Left lobe of liver (tissue), 2 donors: ENCODE measurements around the gene CCR7. TPM values are rescaled to one million over a fixed set of nuclear protein-coding genes. Genes with fewer than 3 reads are reported as not detected.

ENCODE experiments used
- ATAC-seq: fragments of 200-7000 bp; cut with Tn5 transposase; one replicate; pipeline ENCODE4 v1.9.1; 2020; ENCODE audit warnings: mild to moderate bottlenecking, moderate library complexity
- DNase-seq: peaks from one replicate; pipeline ENCODE4 v3.0.0-alpha.2; 2020; ENCODE audit warnings: low spot score
- total RNA-seq: library from RNA; stranded (reverse); gene quantifications from one replicate; pipeline ENCODE4 v1.2.1, GENCODE V29; 2021
- donor health status: DM: no; HTN: no; CAD: no; lungs with moderate emphysema.
- donor health status: DM: no; HTN: yes; CAD: no.

The CCR7 gene
- total RNA-seq, 1 donor from 2014 or later = 0.75 TPM

- DNase-seq = no peak
These were observed 42.9 kb downstream of the CCR7 start for GRCh38 chr17:40522250-40522960.

GRCh38 chr17:40520991-40521453 lies 44.2 kb downstream of the CCR7 start:
- DNase-seq = no peak
- no peak for ATAC-seq

More at GRCh38 chr17:40522250-40522960, 42.9 kb downstream of the CCR7 start:
- no peak for ATAC-seq

- no peak for ATAC-seq
- no peak for DNase-seq
These were observed 46.0 kb downstream of the CCR7 start for GRCh38 chr17:40519089-40519775.

- DNase-seq = no peak
- no peak for ATAC-seq
These were observed 46.7 kb downstream of the CCR7 start for GRCh38 chr17:40518401-40519088.

GRCh38 chr17:40517981-40518380 lies 47.3 kb downstream of the CCR7 start:
- ATAC-seq (no peak), DNase-seq (no peak)

- DNase-seq (no peak), ATAC-seq (no peak)
These were observed 48.0 kb downstream of the CCR7 start for GRCh38 chr17:40517286-40517662.

GRCh38 chr17:40516581-40517285 lies 48.5 kb downstream of the CCR7 start:
- no peak for ATAC-seq

GRCh38 chr17:40515491-40516041 lies 49.7 kb downstream of the CCR7 start:
- DNase-seq (no peak), ATAC-seq (no peak)

More at GRCh38 chr17:40516581-40517285, 48.5 kb downstream of the CCR7 start:
- DNase-seq = no peak

- ATAC-seq (no peak), DNase-seq (no peak)
These were observed 50.3 kb downstream of the CCR7 start for GRCh38 chr17:40515011-40515410.

GRCh38 chr17:40514013-40514875 lies 51.0 kb downstream of the CCR7 start:
- no peak for ATAC-seq
- no peak for DNase-seq

GRCh38 chr17:40511667-40512220 lies 53.5 kb downstream of the CCR7 start:
- DNase-seq (no peak), ATAC-seq (no peak)

GRCh38 chr17:40511136-40511535 lies 54.1 kb downstream of the CCR7 start:
- no peak for ATAC-seq
- DNase-seq = no peak

GRCh38 chr17:40510328-40510648 lies 55.0 kb downstream of the CCR7 start:
- ATAC-seq (no peak), DNase-seq (no peak)

- DNase-seq (no peak), ATAC-seq (no peak)
These were observed 55.5 kb downstream of the CCR7 start for GRCh38 chr17:40509626-40510327.

- ATAC-seq = no peak
- no peak for DNase-seq
These were observed 58.5 kb downstream of the CCR7 start for GRCh38 chr17:40506786-40507185.
